HG02840 (cell line): ENCODE data around the gene RAD54L.

Experiments
- ATAC-seq: cut with Tn5 transposase; IDR thresholded peaks from one replicate; pipeline ENCODE4 v1.9.1; 2021; ENCODE audit warnings: mild to moderate bottlenecking, moderate library complexity, moderate number of reproducible peaks; ENCODE audit not compliant: unreplicated experiment, low FRiP score

Gene RAD54L

GRCh38 chr1:46284597-46285564 is 37.3 kb downstream of the RAD54L start:
- ATAC-seq, result no peak

GRCh38 chr1:46285730-46286477 is 38.3 kb downstream of the RAD54L start:
- no peak for ATAC-seq

GRCh38 chr1:46288485-46289133 is 41.0 kb downstream of the RAD54L start:
- no peak for ATAC-seq

GRCh38 chr1:46289134-46289494 is 41.6 kb downstream of the RAD54L start:
- ATAC-seq, result no peak

- ATAC-seq, result no peak
These were observed 42.4 kb downstream of the RAD54L start for GRCh38 chr1:46289976-46290375.

GRCh38 chr1:46295306-46295705 is 47.7 kb downstream of the RAD54L start:
- no peak for ATAC-seq

- no peak for ATAC-seq
These were observed 50.8 kb downstream of the RAD54L start for GRCh38 chr1:46298387-46298786.

GRCh38 chr1:46300673-46301405 is 53.3 kb downstream of the RAD54L start:
- ATAC-seq, result no peak

GRCh38 chr1:46301406-46301807 is 53.8 kb downstream of the RAD54L start:
- no peak for ATAC-seq

- no peak for ATAC-seq
These were observed 54.5 kb downstream of the RAD54L start for GRCh38 chr1:46301808-46302640.

- peak; percentile 3 for ATAC-seq
These were observed 55.1 kb downstream of the RAD54L start for GRCh38 chr1:46302641-46303037.

- ATAC-seq, result peak; percentile 82
These were observed 55.7 kb downstream of the RAD54L start, which contains the start of the genes LRRC41 and UQCRH for GRCh38 chr1:46303038-46303871. Gene LRRC41, minus strand, starts transcription at chr1:46303616. Its CDS starts 294 bp downstream, at chr1:46303322. Gene UQCRH, plus strand, starts transcription at chr1:46303698. Its CDS starts 69 bp downstream, at chr1:46303767.

GRCh38 chr1:46303872-46304326 is 56.3 kb downstream of the RAD54L start:
- ATAC-seq, result no peak

GRCh38 chr1:46306159-46306530 is 58.6 kb downstream of the RAD54L start:
- no peak for ATAC-seq

- ATAC-seq, result no peak
These were observed 62.0 kb downstream of the RAD54L start for GRCh38 chr1:46309401-46310159.

- ATAC-seq, result no peak
These were observed 62.8 kb downstream of the RAD54L start for GRCh38 chr1:46310321-46310720.

- no peak for ATAC-seq
These were observed 68.3 kb downstream of the RAD54L start for GRCh38 chr1:46315669-46316403.
